Thymus (tissue), 11 donors: ENCODE data around the gene SPRED2. TPM values are rescaled to one million over a fixed set of nuclear protein-coding genes. Genes with fewer than 3 reads are reported as not detected.
A peak's percentile ranks its signal among the peaks of the same experiment; 100 is the strongest.

ENCODE experiments used
- DNase-seq, 9 donors: peaks; one replicate each; pipeline ENCODE4 v3.0.0-alpha.2; 2013; ENCODE audit warnings: low spot score in 9 of 9, low read depth in 6 of 9, missing footprints in 1 of 9
- H3K27ac ChIP-seq, 2 donors: one replicate each; pipeline ENCODE4 v1.5.1; 2013; ENCODE audit warnings: control low read depth in 1 of 2, low read depth in 1 of 2, low read length in 1 of 2, mild to moderate bottlenecking in 1 of 2, moderate library complexity in 1 of 2
- H3K27me3 ChIP-seq, 2 donors: one replicate each; pipeline ENCODE4 v1.5.1; 2013; ENCODE audit warnings: low read length in 1 of 2; ENCODE audit not compliant: control insufficient read depth in 2 of 2, insufficient read depth in 1 of 2
- H3K36me3 ChIP-seq, 2 donors: one replicate each; pipeline ENCODE4 v1.5.1; 2013; ENCODE audit warnings: low read length in 1 of 2, mild to moderate bottlenecking in 1 of 2, moderate library complexity in 1 of 2; ENCODE audit not compliant: control insufficient read depth in 2 of 2, insufficient read depth in 2 of 2
- H3K4me1 ChIP-seq, 2 donors: one replicate each; pipeline ENCODE4 v1.5.1; 2013; ENCODE audit warnings: low read length in 2 of 2; ENCODE audit not compliant: control insufficient read depth in 2 of 2, insufficient read depth in 2 of 2
- H3K4me3 ChIP-seq, 2 donors: one replicate each; pipeline ENCODE4 v1.5.1; 2013; ENCODE audit warnings: low read length in 2 of 2, control low read depth in 1 of 2, mild to moderate bottlenecking in 1 of 2
- H3K9me3 ChIP-seq, 2 donors: one replicate each; pipeline ENCODE4 v1.5.1; 2013; ENCODE audit warnings: low read length in 1 of 2, mild to moderate bottlenecking in 1 of 2; ENCODE audit not compliant: control insufficient read depth in 2 of 2, insufficient read depth in 1 of 2
- WGBS: extraction: QIAGEN DNeasy Blood & Tissue Kit; methylation state at CpG from one replicate; pipeline ENCODE4 v1.1.7; 2013; 5-methylcytosine and 5-hydroxymethylcytosine counted together
- polyA plus RNA-seq: library from polyadenylated mRNA; stranded (reverse); fragments of 200-250 nt; gene quantifications from one replicate; pipeline ENCODE4 v1.2.3, GENCODE V29; 2013
- total RNA-seq: library from RNA; stranded (reverse); fragments of 120-200 nt; gene quantifications from one replicate; pipeline ENCODE4 v1.2.4, GENCODE V29; 2013
- donor health status: healthy.

SPRED2 gene
- total and polyA plus RNA-seq, 2 donors: 7.9 to 17.0 TPM

DNA sequence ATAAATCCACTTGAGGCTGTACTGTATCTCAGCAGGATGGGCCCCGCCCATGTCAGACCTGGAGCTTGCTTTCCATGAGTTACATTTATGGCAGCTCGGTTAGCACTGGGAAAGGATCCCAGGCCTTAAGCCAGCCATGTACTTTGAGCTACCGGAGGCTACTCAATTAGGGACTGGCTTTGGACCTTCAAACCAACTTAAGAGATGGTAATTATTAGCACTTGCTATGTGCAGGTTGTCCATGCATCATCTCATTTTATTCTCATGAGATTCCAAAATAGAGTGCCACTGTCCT lies 140.3 kb downstream of the SPRED2 start:
- no peaks in the 10 kb centered on the region for H3K36me3 ChIP-seq
- DNase-seq: no peak
- H3K4me1 ChIP-seq: peaks cover 0 to 3% of the 10 kb centered on the region in 2 donors
- no peaks in the 10 kb centered on the region for H3K9me3 ChIP-seq
- 97% methylated on average over 3 of the region's 3 CpGs for WGBS
- no peaks in the 10 kb centered on the region for H3K27me3 ChIP-seq
- H3K27ac ChIP-seq: no peak overlapping the region
- H3K4me3 ChIP-seq: no peak overlapping the region

DNA sequence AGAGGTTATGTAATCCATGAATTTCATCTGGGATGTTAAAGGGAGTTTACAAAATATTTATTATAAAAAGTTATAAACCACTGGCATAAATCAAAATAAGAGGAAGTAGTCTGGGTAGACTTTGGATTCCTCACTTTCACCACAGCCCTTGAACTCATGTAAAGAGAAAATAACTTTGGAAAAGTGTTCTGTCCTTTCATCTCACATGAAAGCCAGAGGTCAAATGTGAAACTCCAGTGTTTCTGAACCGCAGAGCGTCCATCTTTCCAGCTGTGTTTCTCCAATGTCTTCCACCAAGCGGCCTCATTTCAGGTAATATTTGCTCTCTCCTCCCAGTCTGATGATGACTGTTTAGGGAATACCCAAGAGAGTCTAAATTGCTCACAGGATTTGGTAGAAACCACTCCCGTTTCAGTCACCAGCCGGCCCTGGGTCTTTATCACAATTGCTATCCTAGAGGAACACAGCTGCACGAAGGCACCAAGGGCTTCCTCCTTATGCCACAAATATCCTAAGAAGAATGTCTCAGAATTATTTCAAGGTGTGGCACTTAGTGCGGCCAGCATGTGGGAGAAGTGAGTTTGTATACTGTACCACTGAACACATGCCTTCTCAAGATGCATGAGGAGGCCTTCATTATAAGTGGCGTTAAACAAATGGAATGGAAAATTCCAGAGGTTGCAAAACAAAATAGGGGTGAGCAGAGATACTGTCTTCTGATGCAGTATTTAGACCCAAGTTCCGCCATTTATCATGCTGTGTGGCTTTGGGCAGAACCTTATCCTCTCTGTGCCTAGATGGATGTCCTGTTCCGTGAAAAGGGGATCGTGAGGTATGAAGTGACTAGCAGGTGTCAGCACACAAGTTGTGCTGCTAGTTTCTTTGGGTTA lies 140.9 kb downstream of the SPRED2 start:
- Histone ChIP-seq H3K4me1 (no peaks in the 10 kb centered on the region), H3K9me3 (no peaks in the 10 kb centered on the region), H3K36me3 (no peaks in the 10 kb centered on the region), H3K27ac (no peak overlapping the region), H3K27me3 (no peaks in the 10 kb centered on the region), H3K4me3 (no peak overlapping the region)
- 94% methylated on average over 11 of the region's 11 CpGs for WGBS
- no peak for DNase-seq

GRCh38 chr2:65287364-65287763 lies 145.0 kb downstream of the SPRED2 start:
- H3K27ac ChIP-seq: no peak overlapping the region
- no peak overlapping the region for H3K4me3 ChIP-seq
- no peak for DNase-seq
- no peaks in the 10 kb centered on the region for H3K4me1 ChIP-seq
- WGBS: 98% methylated on average over 4 of the region's 4 CpGs
- H3K27me3 ChIP-seq: no peaks in the 10 kb centered on the region
- H3K9me3 ChIP-seq: no peaks in the 10 kb centered on the region
- H3K36me3 ChIP-seq: no peaks in the 10 kb centered on the region

DNA sequence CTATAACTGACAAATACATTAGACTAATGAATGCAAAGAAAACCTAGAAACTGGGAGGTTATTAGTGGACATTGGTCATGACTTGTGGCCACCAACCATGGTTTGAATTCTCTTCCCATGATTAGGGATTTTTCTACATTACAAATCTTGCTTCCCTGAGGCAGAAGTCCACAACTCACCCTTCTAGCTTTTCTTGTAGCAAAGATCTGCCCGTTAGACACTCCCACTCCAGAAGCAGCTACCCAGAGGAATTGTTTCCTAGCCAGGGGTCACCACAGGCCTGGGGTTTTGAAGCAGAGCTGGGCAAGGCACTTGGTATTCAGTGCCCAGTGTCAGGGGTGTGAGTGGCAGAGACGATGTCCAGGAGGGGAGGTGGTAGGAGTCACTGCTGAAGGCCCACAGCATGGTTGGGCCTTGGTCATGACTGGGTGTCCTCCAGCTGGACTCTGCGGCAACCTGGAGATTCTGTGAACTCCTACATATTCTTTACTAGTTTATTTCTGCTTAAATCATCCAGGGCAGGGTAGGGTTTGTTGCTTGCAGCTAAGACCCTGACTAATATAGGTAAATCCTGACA lies 149.8 kb downstream of the SPRED2 start:
- no peak overlapping the region for H3K27ac ChIP-seq
- WGBS: 98% methylated on average over 3 of the region's 3 CpGs
- H3K36me3 ChIP-seq: peaks cover 0 to 3% of the 10 kb centered on the region in 2 donors
- no peak overlapping the region for H3K4me3 ChIP-seq
- no peaks in the 10 kb centered on the region for H3K27me3 ChIP-seq
- H3K4me1 ChIP-seq: peaks cover 7 to 16% of the 10 kb centered on the region in 2 donors
- no peaks in the 10 kb centered on the region for H3K9me3 ChIP-seq
- no peak for DNase-seq

DNA sequence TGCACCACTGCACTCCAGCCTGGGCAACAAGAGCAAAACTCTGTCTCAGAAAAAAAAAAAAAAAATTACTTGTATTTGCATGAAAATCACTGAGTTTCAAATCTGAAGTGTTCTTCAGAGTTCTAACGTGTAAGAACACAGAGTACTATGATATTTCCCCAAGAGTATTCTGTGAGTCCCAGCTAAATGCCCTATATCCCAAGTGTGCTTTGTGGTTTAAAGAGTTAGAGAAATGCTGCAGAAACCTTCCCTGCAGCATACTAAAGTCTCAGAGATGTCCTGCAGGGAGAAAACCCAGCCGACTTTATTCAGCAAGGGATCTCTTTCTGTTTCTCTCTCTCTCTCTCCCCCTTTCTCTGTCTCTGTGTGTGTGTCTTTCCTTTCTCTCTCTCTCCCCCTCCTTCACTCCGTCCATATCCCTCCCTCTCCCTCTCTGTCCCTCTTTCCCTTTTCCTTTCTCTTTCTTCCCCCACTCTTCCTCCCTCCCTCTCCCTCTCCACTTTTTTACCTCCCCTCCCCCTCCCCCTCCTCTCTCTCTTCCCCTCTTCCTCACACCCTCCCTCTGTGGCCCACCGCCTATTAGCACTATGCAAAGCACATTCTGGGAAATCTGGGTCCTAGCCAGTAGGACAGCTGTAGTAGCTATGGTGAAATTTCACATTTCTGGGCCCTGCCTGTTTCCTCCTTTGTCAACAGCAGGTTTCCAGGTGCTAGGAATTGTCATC lies 150.6 kb downstream of the SPRED2 start:
- whole genome bisulfite sequencing: 65% methylated on average over 4 of the region's 4 CpGs
- peaks cover 7 to 16% of the 10 kb centered on the region in 2 donors for H3K4me1 ChIP-seq
- no peak for DNase-seq
- no peaks in the 10 kb centered on the region for H3K27me3 ChIP-seq
- no peak overlapping the region for H3K4me3 ChIP-seq
- H3K9me3 ChIP-seq: no peaks in the 10 kb centered on the region
- H3K27ac ChIP-seq: no peak overlapping the region
- H3K36me3 ChIP-seq: peaks cover 0 to 3% of the 10 kb centered on the region in 2 donors

- no peak overlapping the region for H3K27ac ChIP-seq
- H3K4me3 ChIP-seq: no peak overlapping the region
- no peaks in the 10 kb centered on the region for H3K9me3 ChIP-seq
- WGBS: 96% methylated on average over 6 of the region's 6 CpGs
- DNase-seq: no peak
- peaks cover 7 to 16% of the 10 kb centered on the region in 2 donors for H3K4me1 ChIP-seq
- no peaks in the 10 kb centered on the region for H3K27me3 ChIP-seq
- H3K36me3 ChIP-seq: peaks cover 0 to 3% of the 10 kb centered on the region in 2 donors
Observed at GRCh38 chr2:65279756-65280155, 152.6 kb downstream of the SPRED2 start.

DNA sequence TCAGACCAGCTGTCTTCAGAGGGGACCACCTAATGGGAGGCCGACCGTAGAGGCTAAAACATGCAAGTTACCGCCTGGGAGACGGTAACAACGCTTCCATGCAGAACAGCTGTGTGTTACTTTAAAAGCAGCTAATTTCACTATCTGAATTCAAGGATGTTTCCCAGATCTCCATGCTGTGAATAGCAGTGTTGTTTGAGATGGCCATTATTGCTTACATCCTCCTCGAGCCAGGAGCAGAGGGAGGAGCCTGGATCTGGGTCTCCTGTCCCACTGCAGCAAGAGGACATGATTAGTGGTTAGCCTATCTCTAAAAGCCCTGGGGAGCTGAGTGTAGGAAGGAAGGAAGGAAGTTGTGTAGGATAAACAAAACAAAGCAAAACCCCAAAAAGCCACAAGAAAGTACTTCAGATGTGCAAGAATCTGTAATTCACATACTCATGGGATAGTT lies 153.8 kb downstream of the SPRED2 start:
- H3K27me3 ChIP-seq: no peaks in the 10 kb centered on the region
- DNase-seq: peak in 2 of 9 donors; percentile 26 to 57
- H3K36me3 ChIP-seq: peaks cover 0 to 3% of the 10 kb centered on the region in 2 donors
- peaks cover 7 to 16% of the 10 kb centered on the region in 2 donors for H3K4me1 ChIP-seq
- 62% methylated on average over 6 of the region's 6 CpGs for WGBS
- H3K9me3 ChIP-seq: no peaks in the 10 kb centered on the region
- no peak overlapping the region for H3K4me3 ChIP-seq
- H3K27ac ChIP-seq: no peak overlapping the region

GRCh38 chr2:65277791-65278483 lies 154.5 kb downstream of the SPRED2 start:
- no peak for DNase-seq
- H3K27ac ChIP-seq: no peak overlapping the region
- WGBS: 98% methylated on average over 5 of the region's 5 CpGs
- peaks cover 7 to 16% of the 10 kb centered on the region in 2 donors for H3K4me1 ChIP-seq
- no peaks in the 10 kb centered on the region for H3K27me3 ChIP-seq
- H3K36me3 ChIP-seq: peaks cover 4 to 5% of the 10 kb centered on the region in 2 donors
- no peak overlapping the region for H3K4me3 ChIP-seq
- H3K9me3 ChIP-seq: no peaks in the 10 kb centered on the region
